H1 (cell line): ENCODE results near the gene PRR12. TPM values are rescaled to one million over a fixed set of nuclear protein-coding genes. Genes with fewer than 3 reads are reported as not detected.

ENCODE experiments used
- CTCF ChIA-PET: fragments of 300-600 bp; sonication (Branson Sonifier 250); formaldehyde crosslinking; loops from one replicate; lab custom pipeline; 2021; ENCODE audit not compliant: partially characterized antibody; lab: Charles Lee
- POLR2A ChIA-PET: fragments of 300-600 bp; sonication (Branson Sonifier 250); formaldehyde crosslinking; loops from one replicate; lab custom pipeline; 2021; ENCODE audit warnings: inconsistent platforms; ENCODE audit not compliant: partially characterized antibody; lab: Charles Lee
- DNase-seq, 2 experiments: peaks; one replicate each; pipeline versions ENCODE4 v3.0.0 to v3.0.0-alpha.2; 2010 to 2022; ENCODE audit warnings: low spot score in 2 of 2, low read depth in 1 of 2, mixed read lengths in 1 of 2
- FAIRE-seq: peaks from 2 replicates; lab custom pipeline; 2011; peaks lifted over from hg19 to GRCh38; lab: Jason Lieb, UNC
- H2AFZ ChIP-seq: 2 replicates; pipeline ENCODE4 v1.8.1; 2012; ENCODE audit warnings: low read length, inconsistent platforms
- H2AK5ac ChIP-seq: 2 replicates; pipeline ENCODE4 v1.6.1; 2013; ENCODE audit warnings: low read depth, low read length
- H2BK120ac ChIP-seq: replicated peaks from 2 replicates; pipeline ENCODE3; 2013; ENCODE audit warnings: low read depth, low read length, inconsistent platforms
- H2BK12ac ChIP-seq: 2 replicates; pipeline ENCODE4 v1.6.1; 2013; ENCODE audit warnings: low read depth, low read length
- H2BK15ac ChIP-seq: 2 replicates; pipeline ENCODE4 v1.6.1; 2013; ENCODE audit warnings: low read length
- H2BK20ac ChIP-seq: 2 replicates; pipeline ENCODE4 v1.6.1; 2013; ENCODE audit warnings: low read length
- H2BK5ac ChIP-seq: 2 replicates; pipeline ENCODE4 v1.6.1; 2013; ENCODE audit warnings: low read depth, low read length
- H3K14ac ChIP-seq: 2 replicates; pipeline ENCODE4 v1.6.1; 2013; ENCODE audit warnings: inconsistent platforms; ENCODE audit not compliant: insufficient read length
- H3K18ac ChIP-seq: 2 replicates; pipeline ENCODE4 v1.6.1; 2013; ENCODE audit warnings: low read length; ENCODE audit errors: extremely low read depth
- H3K23ac ChIP-seq: 2 replicates; pipeline ENCODE4 v1.6.1; 2013; ENCODE audit warnings: inconsistent platforms; ENCODE audit not compliant: insufficient read length
- H3K23me2 ChIP-seq: 2 replicates; pipeline ENCODE4 v1.6.1; 2013; ENCODE audit warnings: low read depth, low read length
- H3K27ac ChIP-seq: 2 replicates; pipeline ENCODE4 v1.6.1; 2011; ENCODE audit warnings: low read depth, low read length, inconsistent platforms
- H3K27me3 ChIP-seq, 4 experiments: replicated peaks in 1 of 4; 1 replicate in 1 of 4; 2 replicates in 3 of 4; pipeline versions ENCODE4 v1.6.1 to v1.8.1; 2011 to 2013; ENCODE audit warnings: low read length in 3 of 4, mild to moderate bottlenecking in 3 of 4, inconsistent platforms in 2 of 4, mixed read lengths in 2 of 4, moderate library complexity in 1 of 4; ENCODE audit not compliant: control insufficient read depth in 3 of 4, insufficient read depth in 3 of 4; ENCODE audit errors: extremely low read depth in 1 of 4
- H3K36me3 ChIP-seq, 4 experiments: 2 replicates each; pipeline versions ENCODE4 v1.6.1 to v1.8.1; 2011 to 2013; ENCODE audit warnings: mild to moderate bottlenecking in 4 of 4, low read length in 3 of 4, moderate library complexity in 2 of 4, control low read depth in 1 of 4, inconsistent platforms in 1 of 4; ENCODE audit not compliant: insufficient read depth in 4 of 4, control insufficient read depth in 2 of 4
- H3K4ac ChIP-seq: replicated peaks from 2 replicates; pipeline ENCODE3; 2013; ENCODE audit warnings: low read length, low read depth, mixed read lengths, inconsistent platforms; ENCODE audit not compliant: insufficient read length
- H3K4me1 ChIP-seq, 4 experiments: replicated peaks in 1 of 4; 1 replicate in 1 of 4; 2 replicates in 3 of 4; pipeline versions ENCODE4 v1.6.1 to v1.8.1; 2011 to 2013; ENCODE audit warnings: low read length in 3 of 4, inconsistent platforms in 2 of 4, mixed read lengths in 1 of 4; ENCODE audit not compliant: insufficient read depth in 4 of 4, control insufficient read depth in 3 of 4
- H3K4me2 ChIP-seq, 2 experiments: 2 replicates each; pipeline versions ENCODE4 v1.6.1 to v1.8.1; 2011 to 2013; ENCODE audit warnings: low read depth in 2 of 2, low read length in 2 of 2, control low read depth in 1 of 2, inconsistent platforms in 1 of 2, mild to moderate bottlenecking in 1 of 2; ENCODE audit not compliant: insufficient read depth in 1 of 2
- H3K4me3 ChIP-seq, 4 experiments: fragments of 200-600, 300-600 bp in 1 of 4; sonication (generic), shearing (Covaris generic), sonication (Bioruptor Twin) in 1 of 4; 2 replicates each; pipeline versions ENCODE4 v1.5.1 to v1.8.1; 2011 to 2016; ENCODE audit warnings: low read length in 4 of 4, low read depth in 3 of 4, control low read depth in 2 of 4, inconsistent platforms in 2 of 4, mild to moderate bottlenecking in 2 of 4, mixed read lengths in 1 of 4, moderate library complexity in 1 of 4; ENCODE audit not compliant: insufficient read depth in 2 of 4; ENCODE audit errors: extremely low read depth in 1 of 4
- H3K56ac ChIP-seq: replicated peaks from 2 replicates; pipeline ENCODE3; 2013; ENCODE audit warnings: low read depth, mild to moderate bottlenecking, mixed read lengths, low read length, inconsistent platforms; ENCODE audit not compliant: insufficient read length
- H3K79me1 ChIP-seq: 2 replicates; pipeline ENCODE4 v1.6.1; 2013; ENCODE audit warnings: low read depth, low read length, control low read depth
- H3K79me2 ChIP-seq, 2 experiments: 2 replicates each; pipeline versions ENCODE4 v1.6.1 to v1.8.1; 2012 to 2013; ENCODE audit warnings: low read length in 2 of 2, mild to moderate bottlenecking in 2 of 2, inconsistent platforms in 1 of 2; ENCODE audit not compliant: insufficient read depth in 2 of 2, control insufficient read depth in 1 of 2
- H3K9ac ChIP-seq, 4 experiments: replicated peaks in 1 of 4; 1 replicate in 1 of 4; 2 replicates in 3 of 4; pipeline versions ENCODE4 v1.6.1 to v1.8.1; 2011 to 2013; ENCODE audit warnings: low read depth in 3 of 4, low read length in 3 of 4, control low read depth in 2 of 4, mild to moderate bottlenecking in 2 of 4, moderate library complexity in 2 of 4, inconsistent platforms in 1 of 4; ENCODE audit errors: extremely low read depth in 1 of 4
- H3K9me3 ChIP-seq, 2 experiments: 2 replicates each; pipeline versions ENCODE4 v1.6.1 to v1.8.1; 2012 to 2013; ENCODE audit warnings: mild to moderate bottlenecking in 2 of 2, moderate library complexity in 2 of 2, control low read depth in 1 of 2, inconsistent platforms in 1 of 2, low read depth in 1 of 2, low read length in 1 of 2, mixed read lengths in 1 of 2; ENCODE audit not compliant: insufficient read depth in 2 of 2
- H4K20me1 ChIP-seq, 2 experiments: replicated peaks in 1 of 2; 2 replicates each; pipeline versions ENCODE3 to v1.8.1; 2011 to 2013; ENCODE audit warnings: inconsistent platforms in 2 of 2, low read length in 2 of 2, mild to moderate bottlenecking in 1 of 2; ENCODE audit not compliant: insufficient read depth in 2 of 2, control insufficient read depth in 1 of 2
- H4K5ac ChIP-seq: 2 replicates; pipeline ENCODE4 v1.6.1; 2013; ENCODE audit warnings: low read length, low read depth, mixed read lengths, inconsistent platforms; ENCODE audit not compliant: insufficient read length
- H4K8ac ChIP-seq: 2 replicates; pipeline ENCODE4 v1.8.0; 2013; ENCODE audit warnings: mild to moderate bottlenecking, moderate library complexity, low read length, inconsistent platforms; ENCODE audit not compliant: insufficient read depth; ENCODE audit errors: extremely low read depth
- H4K91ac ChIP-seq: replicated peaks from 2 replicates; pipeline ENCODE3; 2013; ENCODE audit warnings: low read length, mixed read lengths, inconsistent platforms; ENCODE audit not compliant: insufficient read length
- CTCF ChIP-seq, 3 experiments: IDR thresholded peaks; 1 replicate in 2 of 3; 2 replicates in 1 of 3; pipeline versions ENCODE4 v1.5.1 to v1.6.1; 2011; ENCODE audit warnings: low read length in 3 of 3, mild to moderate bottlenecking in 3 of 3, inconsistent platforms in 2 of 3, low read depth in 1 of 3, moderate library complexity in 1 of 3; ENCODE audit not compliant: insufficient read depth in 1 of 3; ENCODE audit errors: control extremely low read depth in 1 of 3
- KDM5A ChIP-seq: fragments of 200-600 bp; IDR thresholded peaks from 2 replicates; pipeline ENCODE4 v1.7.1; 2012; ENCODE audit warnings: mild to moderate bottlenecking, low read length, inconsistent platforms, mixed read lengths
- NANOG ChIP-seq: IDR thresholded peaks from 2 replicates; pipeline ENCODE4 v1.6.1; 2011; ENCODE audit warnings: low read length, low read depth, mild to moderate bottlenecking, inconsistent platforms; ENCODE audit not compliant: insufficient read depth, poor library complexity, severe bottlenecking
- SRF ChIP-seq: IDR thresholded peaks from 2 replicates; pipeline ENCODE4 v1.6.1; 2011; ENCODE audit warnings: mild to moderate bottlenecking, low read depth, low read length, moderate library complexity
- WGBS, 2 experiments: shearing (Covaris generic) in 1 of 2; methylation state at CpG; one replicate each; pipeline versions ENCODE4 v1.1.6 to v1.1.7; 2013 to 2015; ENCODE audit warnings: low lambda C conversion rate in 2 of 2, mixed read lengths in 2 of 2, inconsistent platforms in 1 of 2, low coverage in 1 of 2, missing lambda C conversion rate in 1 of 2; ENCODE audit not compliant: insufficient replicate concordance in 2 of 2, insufficient coverage in 1 of 2, insufficient read length in 1 of 2; ENCODE audit errors: extremely low coverage in 1 of 2, missing lambda C conversion rate in 1 of 2; 5-methylcytosine and 5-hydroxymethylcytosine counted together
- polyA plus RNA-seq, 7 experiments: library from polyadenylated mRNA; depleted of rRNA in 3 of 7; stranded (reverse) in 5 of 7; unstranded in 2 of 7; fragments of >200 nt in 5 of 7; fragments of 200-250 nt in 2 of 7; gene quantifications; 1 replicate in 5 of 7; 2 replicates in 1 of 7; 4 replicates in 1 of 7; pipeline versions ENCODE4 v1.2.1 to v1.2.3, GENCODE V29; 2011 to 2013; ENCODE audit warnings: missing spikeins in 2 of 7, mixed read lengths in 2 of 7
- total RNA-seq: library from RNA; stranded (reverse); fragmentation: NEBNext Ultra II Directional; extraction: Animal tissue kit (Norgen Biotek cat#: 25700); gene quantifications from 2 replicates; pipeline ENCODE4 v1.2.1, GENCODE V29; 2021
- TF ChIP-seq, protein P1 (sequence below): IDR thresholded peaks from 2 replicates; pipeline ENCODE4 v1.6.1; 2012; ENCODE audit warnings: inconsistent platforms

The PRR12 gene
- total and polyA plus RNA-seq, 2 of the 8 experiments (the other 6 are each of a cell fraction or from before 2014, with no cell fraction given) = 2.5 to 59.4 TPM

- H2BK15ac ChIP-seq = 0 out of 2 replicates have a peak overlapping the region, but pooled peaks have one; percentile 16
- H3K4ac ChIP-seq = no peak overlapping the region
- no peak overlapping the region for H4K5ac ChIP-seq
- TF ChIP-seq, protein P1, sequence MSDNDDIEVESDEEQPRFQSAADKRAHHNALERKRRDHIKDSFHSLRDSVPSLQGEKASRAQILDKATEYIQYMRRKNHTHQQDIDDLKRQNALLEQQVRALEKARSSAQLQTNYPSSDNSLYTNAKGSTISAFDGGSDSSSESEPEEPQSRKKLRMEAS = peak; percentile 43
- peak in 2 of 3 experiments; percentile 17 to 21; a peak in 1 of 4 replicates for TF ChIP-seq CTCF (IDR thresholded peaks at IDR 0.05; ENCODE audit: control extremely low read depth in 1 of 3, insufficient read depth in 1 of 3, low read depth in 1 of 3, low read length in 3 of 3)
- TF ChIP-seq KDM5A = no peak
- TF ChIP-seq NANOG = no peak
- no peak for TF ChIP-seq SRF
- no peak overlapping the region for H2AFZ ChIP-seq
- H3K23ac ChIP-seq = no peak overlapping the region
- no peak overlapping the region for H3K56ac ChIP-seq
- H3K9me3 ChIP-seq = no peaks in the 10 kb centered on the region
- no peaks in the 10 kb centered on the region for H3K79me2 ChIP-seq
- FAIRE-seq = no peak
- no peak overlapping the region for H4K8ac ChIP-seq
- H3K36me3 ChIP-seq = no peaks in the 10 kb centered on the region
- ChIA-PET CTCF (interaction anchor here (1.0 to 2.3 kb wide), 4 partner anchors 19 to 38 kb away, joined by 3 to 6 read pairs (median 5); no protein-coding TSS in a partner anchor), POLR2A (interaction anchor here (0.7 to 50.7 kb wide), 9 partner anchors 10 to 122 kb away, joined by 3 to 840 read pairs (median 7); partner anchors contain the start of genes ADM5, PRMT1 and PRR12)
- H4K91ac ChIP-seq = no peak overlapping the region
- H2AK5ac ChIP-seq = 0 out of 2 replicates have a peak overlapping the region, but pooled peaks have one; percentile 65
- H2BK5ac ChIP-seq = no peak overlapping the region
- H3K23me2 ChIP-seq = peaks cover 5% of the 10 kb centered on the region
- peaks cover 0 to 22% (median 10%) of the 10 kb centered on the region in 4 experiments; a peak in 6 of 7 replicates for H3K4me1 ChIP-seq
- H3K14ac ChIP-seq = no peak overlapping the region
- no peak overlapping the region for H3K18ac ChIP-seq
- 75% methylated on average over 24 of the region's 24 CpGs; no CpG with 5 or more reads in 1 of the 2 experiments for WGBS, 2 experiments
- H3K4me2 ChIP-seq = no peak overlapping the region
- peaks cover 0 to 2% of the 10 kb centered on the region in 2 experiments for H4K20me1 ChIP-seq
- H2BK12ac ChIP-seq = no peak overlapping the region
- no peak overlapping the region for H3K4me3 ChIP-seq
- no peak overlapping the region for H2BK120ac ChIP-seq
- DNase-seq = no peak
- H3K27me3 ChIP-seq = no peaks in the 10 kb centered on the region
- no peak overlapping the region for H3K27ac ChIP-seq
- H3K79me1 ChIP-seq = no peaks in the 10 kb centered on the region
- H2BK20ac ChIP-seq = no peak overlapping the region
- no peak overlapping the region for H3K9ac ChIP-seq
Observed at GRCh38 chr19:49635530-49636232, 44.7 kb downstream of the PRR12 start.
